ENCODE results near the gene PDE6A.

PDE6A gene

DNA sequence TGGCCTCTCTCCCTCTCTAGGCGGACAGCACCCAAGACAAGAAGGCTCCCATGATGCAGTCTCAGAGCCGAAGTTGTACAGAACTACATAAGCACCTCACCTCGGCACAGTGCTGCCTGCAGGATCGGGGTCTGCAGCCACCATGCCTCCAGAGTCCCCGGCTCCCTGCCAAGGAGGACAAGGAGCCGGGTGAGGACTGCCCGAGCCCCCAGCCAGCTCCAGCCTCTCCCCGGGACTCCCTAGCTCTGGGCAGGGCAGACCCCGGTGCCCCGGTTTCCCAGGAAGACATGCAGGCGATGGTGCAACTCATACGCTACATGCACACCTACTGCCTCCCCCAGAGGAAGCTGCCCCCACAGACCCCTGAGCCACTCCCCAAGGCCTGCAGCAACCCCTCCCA is 112.0 kb downstream of the PDE6A start:
- no peak for DNase-seq

DNA sequence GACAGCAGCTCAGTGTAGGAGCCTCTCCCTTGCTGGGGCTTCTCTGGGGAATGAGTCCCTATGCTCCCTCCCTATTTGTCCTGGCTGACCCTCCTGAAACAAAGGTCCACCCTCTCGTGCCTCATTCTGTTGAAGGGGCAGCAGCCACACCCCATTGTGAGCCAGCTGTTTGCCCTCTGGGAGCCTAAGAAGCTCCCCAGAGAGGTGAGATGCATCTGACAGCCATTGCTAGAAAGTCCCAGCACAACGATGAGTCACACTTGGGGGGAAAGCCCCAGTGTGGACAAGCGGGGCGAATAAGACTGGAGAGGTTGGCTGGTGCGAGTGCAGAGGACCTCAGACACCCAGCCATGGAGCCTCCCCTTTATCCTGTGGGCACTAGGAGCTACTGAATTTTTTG is 113.1 kb downstream of the PDE6A start:
- DNase-seq = no peak

GRCh38 chr5:149830579-149830978 is 114.0 kb downstream of the PDE6A start:
- no peak for DNase-seq

- DNase-seq = no peak
Measured at GRCh38 chr5:149829954-149830353, 114.6 kb downstream of the PDE6A start.

GRCh38 chr5:149828161-149829011 is 116.2 kb downstream of the PDE6A start:
- peak; percentile 35 for DNase-seq

DNA sequence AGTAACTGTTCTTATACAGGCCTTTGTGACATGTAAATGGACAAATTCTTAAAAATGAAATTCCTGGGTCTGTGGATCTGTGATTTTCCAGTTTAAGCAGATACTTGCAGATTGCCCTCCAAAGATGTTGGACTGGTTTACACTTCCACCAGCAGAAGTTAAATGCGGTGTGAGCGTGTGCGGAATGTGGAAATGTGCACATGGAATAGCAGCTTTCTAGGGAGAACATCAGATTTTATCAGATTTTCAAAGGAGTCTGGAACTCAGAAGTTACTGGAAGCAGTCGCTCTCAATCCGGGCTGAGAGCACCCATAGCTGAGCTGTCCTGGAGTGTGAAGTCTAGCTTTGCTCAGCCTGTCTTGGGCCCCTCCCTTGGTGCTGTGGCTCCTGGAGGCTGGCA is 117.0 kb downstream of the PDE6A start:
- DNase-seq = no peak

DNA sequence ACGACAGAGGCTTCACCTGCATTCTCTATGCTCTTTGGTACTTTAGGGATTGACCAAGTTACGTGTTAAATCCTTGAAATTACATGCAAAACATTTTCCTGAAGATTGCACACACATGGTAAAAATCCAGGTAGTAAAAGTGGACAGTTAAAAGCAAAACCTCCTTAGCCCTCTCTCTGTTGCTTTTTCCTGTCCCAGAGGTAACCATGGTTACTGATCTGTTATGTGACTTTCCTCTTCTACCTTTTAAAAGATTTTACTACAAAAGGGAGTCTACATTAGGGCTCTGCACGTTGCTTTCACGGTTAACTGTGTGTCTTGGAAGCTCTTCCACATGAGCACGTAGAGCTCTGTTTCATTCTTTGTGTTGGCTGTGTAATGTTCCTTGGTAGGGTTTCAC is 117.5 kb downstream of the PDE6A start:
- DNase-seq = no peak

DNA sequence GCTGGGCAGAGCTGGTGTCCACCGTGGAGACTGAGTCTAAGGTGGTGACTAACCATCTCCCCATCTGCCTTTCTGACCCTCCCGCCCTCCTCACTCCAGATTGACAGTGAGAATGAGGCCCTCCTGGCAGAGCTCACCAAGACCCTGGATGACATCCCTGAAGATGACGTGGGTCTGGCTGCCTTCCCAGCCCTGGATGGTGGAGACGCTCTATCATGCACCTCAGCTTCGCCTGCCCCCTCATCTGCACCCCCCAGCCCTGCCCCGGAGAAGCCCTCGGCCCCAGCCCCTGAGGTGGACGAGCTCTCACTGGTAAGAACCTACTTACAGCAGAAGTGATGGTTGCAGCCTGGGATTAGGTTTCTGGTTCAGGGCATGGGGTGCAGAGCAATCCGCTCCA is 118.0 kb downstream of the PDE6A start:
- DNase-seq = no peak

DNA sequence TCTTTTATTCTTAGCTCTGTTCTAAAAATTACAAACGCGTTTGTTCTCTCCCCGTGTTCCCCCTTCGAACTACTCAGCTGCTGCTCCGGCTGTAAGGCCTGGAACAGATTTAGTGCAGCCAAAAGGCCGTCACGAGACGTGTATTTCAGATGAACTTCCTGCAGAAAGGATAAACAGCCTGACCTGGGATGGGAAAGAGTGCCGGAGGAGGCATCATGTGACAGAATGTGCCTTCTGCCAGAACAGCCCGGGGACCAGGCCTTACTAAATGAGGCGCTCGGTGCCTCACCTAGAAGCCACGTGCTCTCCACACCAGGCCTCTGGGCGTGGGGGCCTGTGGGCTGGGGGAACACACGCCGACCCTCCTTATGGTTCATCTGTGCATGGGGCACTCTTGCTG is 119.7 kb downstream of the PDE6A start:
- no peak for DNase-seq

GRCh38 chr5:149824120-149824519 is 120.5 kb downstream of the PDE6A start:
- DNase-seq = no peak

DNA sequence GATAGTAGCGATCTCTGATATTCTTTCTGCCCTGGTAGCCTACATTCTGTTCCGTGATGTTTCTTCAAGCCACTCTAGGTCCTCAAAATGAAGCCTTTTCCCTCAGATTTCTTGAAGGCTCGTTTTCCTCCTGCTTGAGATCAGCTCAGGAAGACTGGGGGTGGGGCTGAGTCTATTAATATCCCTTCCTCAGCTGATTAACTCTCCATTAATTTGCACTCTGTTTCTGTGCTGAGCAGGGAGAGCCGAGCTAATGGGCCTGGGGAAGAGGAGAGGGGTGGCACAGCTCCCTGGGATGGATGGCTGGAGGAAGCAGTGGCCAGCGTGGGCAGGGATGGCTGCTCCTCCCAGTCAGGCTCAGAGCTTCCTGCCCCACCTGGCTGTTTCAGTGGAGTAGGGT is 121.2 kb downstream of the PDE6A start:
- no peak for DNase-seq

GRCh38 chr5:149822301-149822700 is 122.3 kb downstream of the PDE6A start:
- DNase-seq = no peak

- no peak for DNase-seq
Measured at GRCh38 chr5:149820536-149821510, 123.8 kb downstream of the PDE6A start.

GRCh38 chr5:149820012-149820411 is 124.6 kb downstream of the PDE6A start:
- no peak for DNase-seq

GRCh38 chr5:149818116-149818515 is 126.5 kb downstream of the PDE6A start:
- no peak for DNase-seq

DNA sequence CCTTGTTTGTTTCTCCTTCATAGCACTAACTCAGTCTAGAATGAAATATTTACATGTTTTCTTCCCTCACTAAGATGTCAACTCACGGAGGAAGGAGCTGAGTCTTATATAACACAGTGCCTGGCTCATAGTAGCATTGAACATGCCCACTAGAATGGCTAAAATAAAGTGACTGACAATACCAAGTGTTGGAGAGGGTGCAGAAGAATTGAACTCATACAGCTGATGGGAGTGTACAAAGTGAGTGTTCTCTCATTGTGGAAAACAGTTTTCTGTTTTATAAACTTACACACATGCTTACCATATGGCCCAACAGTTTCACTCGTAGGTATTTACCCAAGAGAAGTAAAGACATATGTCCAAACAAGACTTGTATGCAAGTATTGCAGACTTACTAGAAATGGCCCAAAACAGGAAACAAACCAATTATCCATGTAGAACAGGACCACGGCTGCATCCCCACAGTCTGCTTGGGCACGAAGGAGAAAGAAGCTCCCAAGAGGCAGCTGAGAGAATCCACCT is 127.0 kb downstream of the PDE6A start:
- DNase-seq = no peak

GRCh38 chr5:149816661-149817060 is 127.9 kb downstream of the PDE6A start:
- DNase-seq = no peak

- no peak for DNase-seq
Measured at GRCh38 chr5:149811453-149811852, 133.1 kb downstream of the PDE6A start.

- DNase-seq = no peak
Measured at GRCh38 chr5:149810856-149811255, 133.7 kb downstream of the PDE6A start.

GRCh38 chr5:149809931-149810691 is 134.5 kb downstream of the PDE6A start:
- no peak for DNase-seq

- DNase-seq = no peak
Measured at GRCh38 chr5:149808264-149808982, 136.2 kb downstream of the PDE6A start.
